ENCODE results near the gene GCN1. TPM values are rescaled to one million over a fixed set of nuclear protein-coding genes. Genes with fewer than 3 reads are reported as not detected.

The GCN1 gene
- total and polyA plus RNA-seq, 2 donors from 2014 or later, result 12.2 to 77.6 TPM

- no peak for TF ChIP-seq CTCF (IDR thresholded peaks at IDR 0.05; ENCODE audit: borderline replicate concordance, extremely low read depth, insufficient read depth)
- intact Hi-C loops (cut with DNase I), result no loop called here
- H3K4me1 ChIP-seq (ENCODE audit: control insufficient read depth in 2 of 3, insufficient read depth in 2 of 3, low read depth in 1 of 3, low read length in 3 of 3), result peaks cover 0 to 26% (median 10%) of the 10 kb centered on the region in 3 donors
- no peaks in the 10 kb centered on the region for H3K27me3 ChIP-seq (ENCODE audit: control insufficient read depth, insufficient read depth, low read length)
- H3K4me3 ChIP-seq (ENCODE audit: low read length in 3 of 3), result no peak overlapping the region
- DNase-seq, result no peak
- peak overlapping the region in 1 of 2 donors; percentile 58 for H3K27ac ChIP-seq (ENCODE audit: low read depth in 2 of 2, low read length in 2 of 2)
- FAIRE-seq, result no peak
- peaks cover 3 to 18% (median 17%) of the 10 kb centered on the region in 3 donors for H3K36me3 ChIP-seq (ENCODE audit: control insufficient read depth in 2 of 3, insufficient read depth in 3 of 3, low read length in 3 of 3)
- H3K9ac ChIP-seq (ENCODE audit: low read length in 3 of 3), result peak overlapping the region in 1 of 3 donors; percentile 10
- no peaks in the 10 kb centered on the region for H3K9me3 ChIP-seq (ENCODE audit: control insufficient read depth in 2 of 3, insufficient read depth in 1 of 3, low read length in 3 of 3)
Observed at GRCh38 chr12:120102189-120103043, 92.1 kb downstream of the GCN1 start.

GRCh38 chr12:120101617-120102016 is 92.9 kb downstream of the GCN1 start:
- no peak for FAIRE-seq
- Histone ChIP-seq H3K27me3 (ENCODE audit: control insufficient read depth, insufficient read depth, low read length) (no peaks in the 10 kb centered on the region), H3K27ac (ENCODE audit: low read depth in 2 of 2, low read length in 2 of 2) (peak overlapping the region; percentile 60 to 65), H3K36me3 (ENCODE audit: control insufficient read depth in 2 of 3, insufficient read depth in 3 of 3, low read length in 3 of 3) (peaks cover 3 to 25% (median 19%) of the 10 kb centered on the region in 3 donors), H3K4me1 (ENCODE audit: control insufficient read depth in 2 of 3, insufficient read depth in 2 of 3, low read depth in 1 of 3, low read length in 3 of 3) (peaks cover 0 to 27% (median 10%) of the 10 kb centered on the region in 3 donors), H3K9ac (ENCODE audit: low read length in 3 of 3) (peak overlapping the region in 1 of 3 donors; percentile 10), H3K9me3 (ENCODE audit: control insufficient read depth in 2 of 3, insufficient read depth in 1 of 3, low read length in 3 of 3) (no peaks in the 10 kb centered on the region), H3K4me3 (ENCODE audit: low read length in 3 of 3) (no peak overlapping the region)
- intact Hi-C loops (cut with DNase I), result no loop called here
- peak in 4 of 5 donors; percentile 31 to 85 (median 46) for DNase-seq
- no peak for TF ChIP-seq CTCF (IDR thresholded peaks at IDR 0.05; ENCODE audit: borderline replicate concordance, extremely low read depth, insufficient read depth)

GRCh38 chr12:120101182-120101581 is 93.3 kb downstream of the GCN1 start:
- H3K9ac ChIP-seq (ENCODE audit: low read length in 3 of 3), result peak overlapping the region in 1 of 3 donors; percentile 10
- peak overlapping the region; percentile 60 to 65 for H3K27ac ChIP-seq (ENCODE audit: low read depth in 2 of 2, low read length in 2 of 2)
- H3K36me3 ChIP-seq (ENCODE audit: control insufficient read depth in 2 of 3, insufficient read depth in 3 of 3, low read length in 3 of 3), result peaks cover 3 to 25% (median 19%) of the 10 kb centered on the region in 3 donors
- H3K4me3 ChIP-seq (ENCODE audit: low read length in 3 of 3), result no peak overlapping the region
- no peaks in the 10 kb centered on the region for H3K27me3 ChIP-seq (ENCODE audit: control insufficient read depth, insufficient read depth, low read length)
- intact Hi-C loops (cut with DNase I), result no loop called here
- FAIRE-seq, result no peak
- peak in 3 of 5 donors; percentile 52 to 55 (median 55) for DNase-seq
- TF ChIP-seq CTCF (IDR thresholded peaks at IDR 0.05; ENCODE audit: borderline replicate concordance, extremely low read depth, insufficient read depth), result no peak
- peaks cover 0 to 29% (median 10%) of the 10 kb centered on the region in 3 donors for H3K4me1 ChIP-seq (ENCODE audit: control insufficient read depth in 2 of 3, insufficient read depth in 2 of 3, low read depth in 1 of 3, low read length in 3 of 3)
- H3K9me3 ChIP-seq (ENCODE audit: control insufficient read depth in 2 of 3, insufficient read depth in 1 of 3, low read length in 3 of 3), result no peaks in the 10 kb centered on the region
